Adrenal gland (tissue), 5 donors: Measurements from ENCODE around the gene RNASE2.

ENCODE experiments used
- POLR2A ChIP-seq, 2 donors: fragments of 450-650 bp; IDR thresholded peaks; one replicate each; pipeline ENCODE4 v1.6.1; 2017; ENCODE audit warnings: antibody characterized with exemption in 2 of 2, mild to moderate bottlenecking in 2 of 2, moderate library complexity in 1 of 2
- TF ChIP-seq, protein P1 (sequence below), 6 experiments: fragments of 450-650 bp in 4 of 6; fragments of 200-600 bp in 2 of 6; sonication (generic) in 1 of 6; IDR thresholded peaks; 1 replicate in 5 of 6; 2 replicates in 1 of 6; pipeline versions ENCODE4 v1.5.1 to v1.8.0; 2016 to 2021; ENCODE audit warnings: antibody characterized with exemption in 6 of 6, mild to moderate bottlenecking in 2 of 6, moderate library complexity in 1 of 6
- donor health status: DM: no; HTN: no; CAD: no.

DNA sequence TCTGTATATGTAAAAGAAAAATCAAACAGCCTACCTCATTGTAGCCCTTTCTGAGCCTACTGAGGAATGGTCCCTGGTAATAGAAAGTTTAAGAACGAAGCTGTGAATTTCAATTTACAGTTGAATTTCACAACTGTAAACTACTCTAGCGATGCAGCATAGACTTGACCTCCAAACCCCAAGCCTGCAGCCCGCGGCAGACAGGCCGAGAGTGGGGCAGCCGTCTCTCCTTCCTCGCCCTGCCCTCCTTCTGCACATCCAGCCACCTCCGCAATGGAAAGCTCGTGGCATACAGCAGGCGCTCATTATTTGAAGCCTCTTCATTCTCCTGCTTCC is 15.3 kb downstream of the RNASE2 start:
- TF ChIP-seq, protein P1, sequence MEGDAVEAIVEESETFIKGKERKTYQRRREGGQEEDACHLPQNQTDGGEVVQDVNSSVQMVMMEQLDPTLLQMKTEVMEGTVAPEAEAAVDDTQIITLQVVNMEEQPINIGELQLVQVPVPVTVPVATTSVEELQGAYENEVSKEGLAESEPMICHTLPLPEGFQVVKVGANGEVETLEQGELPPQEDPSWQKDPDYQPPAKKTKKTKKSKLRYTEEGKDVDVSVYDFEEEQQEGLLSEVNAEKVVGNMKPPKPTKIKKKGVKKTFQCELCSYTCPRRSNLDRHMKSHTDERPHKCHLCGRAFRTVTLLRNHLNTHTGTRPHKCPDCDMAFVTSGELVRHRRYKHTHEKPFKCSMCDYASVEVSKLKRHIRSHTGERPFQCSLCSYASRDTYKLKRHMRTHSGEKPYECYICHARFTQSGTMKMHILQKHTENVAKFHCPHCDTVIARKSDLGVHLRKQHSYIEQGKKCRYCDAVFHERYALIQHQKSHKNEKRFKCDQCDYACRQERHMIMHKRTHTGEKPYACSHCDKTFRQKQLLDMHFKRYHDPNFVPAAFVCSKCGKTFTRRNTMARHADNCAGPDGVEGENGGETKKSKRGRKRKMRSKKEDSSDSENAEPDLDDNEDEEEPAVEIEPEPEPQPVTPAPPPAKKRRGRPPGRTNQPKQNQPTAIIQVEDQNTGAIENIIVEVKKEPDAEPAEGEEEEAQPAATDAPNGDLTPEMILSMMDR (IDR thresholded peaks at IDR 0.05): no peak
- TF ChIP-seq POLR2A (IDR thresholded peaks at IDR 0.05): no peak
